Gastrocnemius medialis (tissue), 4 donors: Measurements from ENCODE around the gene BIN2. TPM values are rescaled to one million over a fixed set of nuclear protein-coding genes. Genes with fewer than 3 reads are reported as not detected.

Source experiments
- ATAC-seq, 2 donors: fragments of 150-250 bp; one replicate each; pipeline ENCODE4 v1.9.1; 2016
- DNase-seq, 2 donors: peaks; one replicate each; pipeline ENCODE4 v3.0.0-alpha.2; 2019
- H3K27ac ChIP-seq, 4 donors: fragments of 200-600 bp; sonication (generic); 1 replicate in 1 of 4; 2 replicates in 3 of 4; pipeline ENCODE4 v1.5.1; 2016 to 2018; ENCODE audit warnings: mild to moderate bottlenecking in 2 of 4, moderate library complexity in 1 of 4
- H3K27me3 ChIP-seq, 3 donors: fragments of 200-600 bp; sonication (generic) in 2 of 3; 1 replicate in 1 of 3; 2 replicates in 2 of 3; pipeline versions ENCODE4 v1.5.1 to v1.6.0; 2016 to 2019; ENCODE audit warnings: mild to moderate bottlenecking in 1 of 3, moderate library complexity in 1 of 3
- H3K36me3 ChIP-seq, 2 donors: fragments of 200-600 bp; sonication (generic) in 1 of 2; one replicate each; pipeline ENCODE4 v1.5.1; 2017 to 2018
- H3K4me1 ChIP-seq, 2 donors: fragments of 200-600 bp; sonication (generic) in 1 of 2; one replicate each; pipeline ENCODE4 v1.5.1; 2016 to 2017; ENCODE audit warnings: mild to moderate bottlenecking in 2 of 2
- H3K4me3 ChIP-seq, 4 donors: fragments of 200-600 bp; sonication (generic) in 3 of 4; 1 replicate in 1 of 4; 2 replicates in 3 of 4; pipeline ENCODE4 v1.5.1; 2016 to 2019; ENCODE audit warnings: mild to moderate bottlenecking in 2 of 4
- H3K9me3 ChIP-seq, 3 donors: fragments of 200-600 bp; sonication (generic) in 2 of 3; 1 replicate in 1 of 3; 2 replicates in 2 of 3; pipeline ENCODE4 v1.5.1; 2016 to 2019
- CTCF ChIP-seq, 5 experiments: fragments of 450-650 bp in 3 of 5; fragments of 200-600 bp in 2 of 5; sonication (generic) in 2 of 5; IDR thresholded peaks in 4 of 5; conservative IDR thresholded peaks in 1 of 5; 1 replicate in 4 of 5; 2 replicates in 1 of 5; pipeline ENCODE4 v1.5.1; 2016 to 2019; ENCODE audit warnings: antibody characterized with exemption in 5 of 5, mild to moderate bottlenecking in 3 of 5, moderate library complexity in 3 of 5
- POLR2A ChIP-seq, 2 donors: fragments of 450-650 bp; IDR thresholded peaks; one replicate each; pipeline ENCODE4 v1.6.1; 2017; ENCODE audit warnings: antibody characterized with exemption in 2 of 2, mild to moderate bottlenecking in 2 of 2, moderate library complexity in 2 of 2
- in situ Hi-C, 4 donors: fragments of 200-750 bp; cut with MboI; loops; one replicate each; pipeline versions ENCODE4 v1.15.0 to v1.8.0; 2017; ENCODE audit warnings: low sequenced_read_pairs in 4 of 4
- intact Hi-C: fragments of 100-400 bp; cut with DNase I; formaldehyde crosslinking; loops from one replicate; pipeline ENCODE4 v1.15.1; 2023; ENCODE audit warnings: low total_unique reads
- total RNA-seq, 4 donors: library from RNA; depleted of rRNA; stranded (reverse); fragments of >200 nt; gene quantifications; one replicate each; pipeline versions ENCODE4 v1.1.0 to v1.2.3, GENCODE V29; 2016

The BIN2 gene
- total RNA-seq, 4 donors from 2014 or later: 0.87 to 1.3 (median 1.2) TPM

GRCh38 chr12:51335931-51336330 is 12.0 kb upstream of the BIN2 start:
- Histone ChIP-seq H3K4me3 (no peak overlapping the region), H3K4me1 (no peaks in the 10 kb centered on the region), H3K27ac (no peak overlapping the region), H3K9me3 (no peaks in the 10 kb centered on the region), H3K27me3 (no peaks in the 10 kb centered on the region), H3K36me3 (no peaks in the 10 kb centered on the region)
- ATAC-seq (no peak), DNase-seq (no peak)
- in situ Hi-C loops: loop anchor here in 2 of 4 donors (25.0 kb wide), 2 partner anchors 499 to 524 kb away; partner anchors contain the start of gene TMPRSS12 (in 1 of the 2)
- intact Hi-C loops: no loop called here
- TF ChIP-seq CTCF (IDR thresholded peaks at IDR 0.05 in 4 of 5, conservative IDR thresholded peaks at IDR 0.05 in 1 of 5): no peak
- no peak for TF ChIP-seq POLR2A (IDR thresholded peaks at IDR 0.05)

- DNase-seq (no peak), ATAC-seq (no peak)
- in situ Hi-C loops: loop anchor here in 2 of 4 donors (25.0 kb wide), 2 partner anchors 497 to 522 kb away; partner anchors contain the start of gene TMPRSS12 (in 1 of the 2)
- H3K27ac ChIP-seq: no peak overlapping the region
- H3K9me3 ChIP-seq: no peaks in the 10 kb centered on the region
- no peaks in the 10 kb centered on the region for H3K4me1 ChIP-seq
- TF ChIP-seq POLR2A (IDR thresholded peaks at IDR 0.05) (no peak), CTCF (IDR thresholded peaks at IDR 0.05 in 4 of 5, conservative IDR thresholded peaks at IDR 0.05 in 1 of 5) (no peak)
- no peaks in the 10 kb centered on the region for H3K27me3 ChIP-seq
- H3K36me3 ChIP-seq: no peaks in the 10 kb centered on the region
- intact Hi-C loops: no loop called here
- H3K4me3 ChIP-seq: no peak overlapping the region
These were observed 10.8 kb upstream of the BIN2 start for GRCh38 chr12:51334764-51335163.

- no peaks in the 10 kb centered on the region for H3K36me3 ChIP-seq
- H3K9me3 ChIP-seq: no peaks in the 10 kb centered on the region
- H3K27ac ChIP-seq: no peak overlapping the region
- ATAC-seq (no peak), DNase-seq (no peak)
- no peak overlapping the region for H3K4me3 ChIP-seq
- H3K4me1 ChIP-seq: no peaks in the 10 kb centered on the region
- H3K27me3 ChIP-seq: no peaks in the 10 kb centered on the region
- in situ Hi-C loops: loop anchor here in 2 of 4 donors (25.0 kb wide), 2 partner anchors 496 to 521 kb away; partner anchors contain the start of gene TMPRSS12 (in 1 of the 2)
- intact Hi-C loops: no loop called here
- TF ChIP-seq CTCF (IDR thresholded peaks at IDR 0.05 in 4 of 5, conservative IDR thresholded peaks at IDR 0.05 in 1 of 5): no peak
- no peak for TF ChIP-seq POLR2A (IDR thresholded peaks at IDR 0.05)
These were observed 9.6 kb upstream of the BIN2 start for GRCh38 chr12:51333536-51333935.

GRCh38 chr12:51330186-51330585 is 6.2 kb upstream of the BIN2 start:
- Histone ChIP-seq H3K36me3 (no peaks in the 10 kb centered on the region), H3K4me1 (peaks cover 0 to 5% of the 10 kb centered on the region in 2 donors), H3K27me3 (no peaks in the 10 kb centered on the region), H3K9me3 (no peaks in the 10 kb centered on the region), H3K4me3 (no peak overlapping the region), H3K27ac (no peak overlapping the region)
- TF ChIP-seq CTCF (IDR thresholded peaks at IDR 0.05 in 4 of 5, conservative IDR thresholded peaks at IDR 0.05 in 1 of 5) (no peak), POLR2A (IDR thresholded peaks at IDR 0.05) (no peak)
- ATAC-seq (no peak), DNase-seq (no peak)
- intact Hi-C loops: no loop called here
- in situ Hi-C loops: loop anchor here in 2 of 4 donors (25.0 kb wide), 2 partner anchors 493 to 518 kb away; partner anchors contain the start of gene TMPRSS12 (in 1 of the 2)

- no peak for TF ChIP-seq POLR2A (IDR thresholded peaks at IDR 0.05)
- no peak for TF ChIP-seq CTCF (IDR thresholded peaks at IDR 0.05 in 4 of 5, conservative IDR thresholded peaks at IDR 0.05 in 1 of 5)
- Histone ChIP-seq H3K27ac (no peak overlapping the region), H3K4me3 (no peak overlapping the region), H3K36me3 (no peaks in the 10 kb centered on the region), H3K9me3 (no peaks in the 10 kb centered on the region), H3K27me3 (no peaks in the 10 kb centered on the region), H3K4me1 (peaks cover 0 to 5% of the 10 kb centered on the region in 2 donors)
- in situ Hi-C loops: loop anchor here in 2 of 4 donors (25.0 kb wide), 2 partner anchors 492 to 517 kb away; partner anchors contain the start of gene TMPRSS12 (in 1 of the 2)
- intact Hi-C loops: no loop called here
- DNase-seq (no peak), ATAC-seq (no peak)
These were observed 5.8 kb upstream of the BIN2 start for GRCh38 chr12:51329742-51330141.
